NCI-H1694 treated with DMSO at 0.1 percent for 48 hours (cell line): Measurements from ENCODE around the gene PSMG2.
A peak's percentile ranks its signal among the peaks of the same experiment; 100 is the strongest.
"Not testable (repeated sequence)": the region's sequence is repeated elsewhere in the genome, so short reads cannot be mapped to it uniquely, and the experiment has no call there.

Experiments used
- DNase-seq: peaks from one replicate; lab custom pipeline; 2025; lab: John Stamatoyannopoulos, UW

Gene PSMG2

DNA sequence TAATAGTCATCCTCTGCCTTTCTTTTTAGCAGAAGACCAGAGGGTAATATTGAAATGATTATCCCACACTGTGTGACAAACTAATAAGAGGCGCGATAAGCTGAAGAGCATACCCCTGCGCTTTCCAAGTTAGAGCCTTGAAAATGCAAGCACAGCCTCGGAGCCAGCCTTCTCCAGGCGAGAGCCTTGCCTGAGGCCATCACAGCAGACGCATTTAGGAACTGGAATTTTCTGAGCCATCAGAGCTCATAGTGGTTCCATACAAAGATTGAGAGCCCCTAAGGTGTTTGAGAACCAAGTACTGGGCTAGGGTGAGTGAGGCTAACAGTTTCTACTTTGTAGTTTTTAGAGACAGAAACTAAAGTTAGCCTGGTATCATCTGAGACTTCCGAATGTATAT, 19.9 kb downstream of the PSMG2 start:
- no peak for DNase-seq

GRCh38 chr18:12726331-12726730, 23.5 kb downstream of the PSMG2 start:
- DNase-seq: no peak

- peak; percentile 24 for DNase-seq
These were observed 24.1 kb downstream of the PSMG2 start for GRCh38 chr18:12726774-12727550.

DNA sequence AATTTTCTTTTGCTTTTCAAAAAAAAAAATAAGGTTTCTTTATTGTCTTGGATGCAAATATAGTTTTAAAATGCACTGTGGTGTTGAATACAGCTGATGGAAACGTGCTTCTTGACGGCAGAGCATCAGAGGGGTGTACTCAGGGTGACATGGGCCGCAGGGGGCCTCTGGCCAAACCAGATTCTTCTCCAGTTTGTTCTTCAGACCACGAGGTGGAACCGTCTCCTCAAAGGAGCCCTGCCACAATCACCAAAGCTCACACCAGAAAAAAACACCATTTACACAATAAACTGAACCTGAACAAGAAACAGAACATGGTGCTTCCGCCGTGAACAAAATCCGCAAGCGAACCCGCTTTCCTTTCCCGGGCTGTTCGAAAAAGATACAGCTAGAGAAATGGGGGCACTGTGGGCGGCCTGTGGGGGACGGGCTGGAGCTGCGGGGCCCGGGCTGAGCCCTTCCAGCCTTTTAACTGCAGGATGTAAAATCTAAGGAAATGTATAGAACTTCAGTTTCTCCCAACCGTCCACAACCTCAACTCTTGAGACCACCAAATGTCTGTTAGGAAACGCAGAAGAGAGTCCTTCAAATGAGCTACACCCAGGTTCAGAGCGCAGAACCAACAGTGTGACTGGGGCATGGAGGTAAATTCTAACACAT, 34.5 kb downstream of the PSMG2 start:
- DNase-seq: no peak

DNA sequence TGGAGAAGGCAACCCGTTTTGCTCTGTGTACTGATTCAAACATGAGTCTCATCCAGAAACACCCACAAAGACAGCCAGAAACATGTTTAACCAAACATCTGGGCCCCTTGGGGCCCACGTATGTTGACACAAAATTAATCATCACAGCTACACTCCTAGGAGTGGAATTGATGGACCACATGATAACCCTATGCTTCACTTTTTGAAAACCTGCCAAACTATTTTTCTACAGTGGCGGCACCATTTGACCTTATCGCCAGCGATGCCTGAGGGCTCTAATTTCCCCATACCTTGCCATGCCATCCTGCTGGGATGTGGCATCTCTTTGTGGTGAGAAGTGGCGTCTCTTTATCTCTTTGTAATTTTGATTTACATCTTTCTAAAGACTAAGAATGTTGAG, 38.5 kb downstream of the PSMG2 start:
- DNase-seq: no peak

GRCh38 chr18:12742453-12742852, 39.6 kb downstream of the PSMG2 start:
- DNase-seq: no peak

GRCh38 chr18:12744103-12744502, 41.3 kb downstream of the PSMG2 start:
- peak; percentile 48 for DNase-seq

DNA sequence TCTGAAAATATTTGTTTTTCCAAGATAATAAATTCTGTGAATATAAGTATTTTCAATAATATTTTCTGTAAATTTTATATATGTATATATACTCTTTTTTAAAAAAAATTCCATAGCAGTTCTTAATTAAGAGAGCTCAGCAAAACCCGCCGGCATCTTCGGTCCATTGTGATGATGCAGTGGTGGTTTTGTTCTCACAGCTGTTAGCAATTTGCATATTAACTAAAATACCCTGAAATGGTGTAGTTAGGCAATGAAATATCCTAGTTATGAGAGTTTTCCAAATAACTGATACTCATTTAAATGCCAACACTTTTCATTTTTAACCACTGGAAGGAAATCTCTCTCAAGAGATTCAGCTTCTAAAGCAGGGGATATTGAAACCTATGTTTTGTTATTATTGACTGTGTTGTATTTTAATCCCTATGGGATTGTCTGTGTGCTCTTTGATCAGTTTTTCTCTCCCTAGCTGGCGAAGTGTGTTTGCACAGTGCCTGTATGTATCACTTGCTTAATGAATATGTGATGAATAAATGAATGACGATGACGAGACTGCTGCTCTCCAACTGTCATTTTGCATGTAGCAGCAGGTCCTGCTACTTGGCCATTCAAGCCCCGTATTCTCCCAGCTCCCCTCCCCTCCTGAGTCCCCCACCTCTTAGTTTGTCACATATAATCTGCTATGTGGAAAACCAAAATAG, 42.4 kb downstream of the PSMG2 start:
- no peak for DNase-seq

DNA sequence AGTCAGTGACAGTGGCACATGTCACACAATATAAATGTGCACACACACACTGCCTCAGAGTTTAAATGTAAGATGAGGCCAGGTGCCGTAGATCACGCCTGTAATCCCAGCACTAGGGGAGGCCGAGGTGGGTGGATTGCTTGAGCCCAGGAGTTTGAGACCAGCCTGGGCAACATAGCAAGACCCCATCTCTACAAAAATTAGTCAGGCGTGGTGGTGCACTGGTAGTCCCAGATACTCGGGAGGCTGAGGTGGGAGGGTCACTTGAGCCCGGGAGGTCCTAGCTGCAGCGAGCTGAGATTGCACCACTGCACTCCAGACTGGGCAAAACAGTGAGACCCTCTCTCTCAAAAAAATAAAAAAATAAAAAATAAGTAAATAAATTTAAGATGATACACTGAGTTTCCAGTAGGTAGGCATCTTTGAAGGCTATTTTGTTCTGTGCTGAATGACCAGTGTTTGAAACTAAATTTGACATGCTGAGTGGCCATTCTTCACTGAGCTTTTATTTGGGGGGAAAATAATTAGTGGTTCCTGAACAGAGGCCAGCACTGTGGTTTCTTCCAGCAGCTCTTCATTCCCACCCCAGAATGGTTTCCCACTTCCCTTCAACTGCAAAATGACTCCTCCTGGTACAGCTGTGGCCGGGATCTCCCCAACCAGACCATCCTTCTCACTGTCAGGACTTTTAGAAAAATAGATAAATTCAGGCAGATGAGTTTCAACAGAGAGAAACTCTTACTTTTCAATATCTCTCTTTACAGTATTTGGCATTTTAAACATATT, 44.9 kb downstream of the PSMG2 start:
- DNase-seq: no peak

DNA sequence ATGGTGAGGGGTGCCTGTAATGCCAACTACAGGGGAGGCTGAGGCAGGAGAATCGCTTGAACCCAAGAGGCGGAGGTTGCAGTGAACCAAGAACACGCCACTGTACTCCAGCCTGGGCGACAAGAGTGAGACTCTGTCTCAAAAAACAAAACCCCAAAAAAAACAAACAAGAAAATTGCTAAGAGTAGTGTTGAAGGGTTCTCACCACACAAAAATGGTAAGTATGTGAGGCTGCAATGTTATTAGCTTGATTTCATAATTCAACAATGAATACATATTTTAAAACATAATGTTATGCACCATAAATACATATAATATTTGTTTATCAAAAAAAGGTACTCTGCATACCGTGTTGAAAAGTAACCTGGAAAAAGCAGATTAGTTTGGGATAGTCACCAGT, 45.8 kb downstream of the PSMG2 start:
- DNase-seq: no peak

GRCh38 chr18:12749121-12749520, 46.3 kb downstream of the PSMG2 start:
- DNase-seq: no peak

GRCh38 chr18:12750076-12750714, 47.4 kb downstream of the PSMG2 start:
- peak; percentile 12 for DNase-seq

DNA sequence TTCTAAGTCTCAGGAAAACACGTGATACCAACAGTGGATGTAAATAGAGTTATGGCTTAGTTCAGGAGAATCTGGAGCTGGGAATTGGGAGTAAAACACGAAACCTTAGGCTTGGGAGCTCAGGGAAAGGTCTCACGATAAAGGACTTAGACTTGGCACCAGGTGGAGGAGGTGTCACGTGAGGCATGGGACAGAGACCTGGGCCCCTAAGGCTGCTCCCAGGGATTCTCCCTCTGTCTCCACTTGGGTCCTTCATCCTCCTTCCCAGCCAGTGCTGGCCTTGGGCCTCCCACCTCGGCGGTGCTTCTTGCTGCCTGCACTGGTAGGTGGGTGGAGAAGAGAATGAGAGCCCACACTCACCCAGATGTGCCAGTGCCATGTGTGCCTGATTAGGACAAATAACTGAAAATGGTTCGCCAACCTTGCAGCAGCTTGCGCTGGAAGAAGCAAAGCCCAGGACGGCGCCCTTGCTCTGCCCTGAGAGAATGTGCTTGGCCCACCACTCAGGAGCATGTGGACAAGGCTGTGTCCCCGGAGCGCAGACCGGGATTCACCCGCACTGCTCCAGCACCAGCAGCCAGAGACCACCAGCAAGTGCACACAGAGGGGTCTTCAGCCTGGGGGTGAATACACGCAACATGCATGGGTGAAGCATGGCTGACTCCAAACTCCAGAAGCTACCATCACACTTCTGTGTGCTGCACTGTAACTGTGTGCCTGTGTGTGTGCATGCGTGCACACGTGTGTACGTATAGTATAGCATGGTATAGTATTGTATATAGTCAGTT, 48.1 kb downstream of the PSMG2 start:
- no peak for DNase-seq

DNA sequence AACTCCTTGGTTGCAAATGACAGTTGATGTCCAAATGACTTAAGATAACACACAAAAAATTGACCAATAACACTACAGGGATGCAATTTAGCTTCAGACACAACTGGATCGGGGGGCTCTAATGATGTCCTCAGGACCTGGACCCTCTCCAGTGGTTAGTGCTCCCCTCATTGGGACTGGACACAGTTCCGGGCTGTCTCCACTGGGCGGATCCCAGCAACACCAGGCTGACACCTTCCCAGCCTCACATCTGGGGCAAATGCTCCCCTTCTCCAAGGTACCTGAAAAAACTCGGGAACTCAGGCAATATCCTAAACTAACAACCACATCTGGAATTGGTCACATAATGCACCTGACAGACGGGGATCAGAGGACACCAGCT, 48.7 kb downstream of the PSMG2 start:
- no peak for DNase-seq

DNA sequence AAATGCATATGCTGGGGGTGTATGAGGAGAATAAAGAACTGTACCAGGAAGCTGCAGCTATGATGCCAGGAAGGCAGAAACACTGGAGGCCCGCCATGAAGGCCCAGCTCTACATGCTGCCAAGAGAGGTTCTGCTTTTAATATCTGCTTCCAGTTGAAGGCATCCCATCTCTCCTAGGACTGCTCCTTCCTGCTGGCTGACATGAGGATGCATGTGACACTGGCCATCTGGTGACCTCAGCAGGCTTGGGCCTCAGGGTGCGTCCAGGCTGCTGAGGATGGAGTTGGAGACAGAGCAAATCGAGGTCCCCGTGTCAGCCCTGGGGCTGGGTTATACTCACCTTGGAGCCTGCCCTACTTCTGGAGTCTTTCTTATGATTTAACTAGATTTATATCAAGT, 49.0 kb downstream of the PSMG2 start:
- no peak for DNase-seq

- no peak for DNase-seq
These were observed 51.7 kb downstream of the PSMG2 start for GRCh38 chr18:12754511-12754910.

DNA sequence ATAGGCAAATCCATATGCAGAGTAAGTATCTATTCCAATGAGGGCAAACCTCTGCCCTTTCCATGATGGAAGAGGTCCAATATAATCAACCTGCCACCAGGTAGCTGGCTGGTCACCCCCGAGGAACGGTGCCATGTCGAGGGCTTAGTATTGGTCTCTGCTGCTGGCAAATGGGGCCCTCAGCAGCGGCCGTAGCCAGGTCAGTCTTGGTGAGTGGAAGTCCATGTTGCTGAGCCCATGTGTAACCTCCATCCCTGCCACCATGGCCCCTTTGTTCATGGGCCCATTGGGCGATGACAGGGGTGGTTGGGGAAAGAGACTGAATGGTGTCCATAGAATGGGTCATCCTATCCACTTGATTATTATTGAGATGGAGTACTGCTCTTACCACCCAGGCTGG, 52.8 kb downstream of the PSMG2 start:
- not testable (repeated sequence) for DNase-seq

GRCh38 chr18:12756619-12757239, 53.9 kb downstream of the PSMG2 start:
- DNase-seq: not testable (repeated sequence)

DNA sequence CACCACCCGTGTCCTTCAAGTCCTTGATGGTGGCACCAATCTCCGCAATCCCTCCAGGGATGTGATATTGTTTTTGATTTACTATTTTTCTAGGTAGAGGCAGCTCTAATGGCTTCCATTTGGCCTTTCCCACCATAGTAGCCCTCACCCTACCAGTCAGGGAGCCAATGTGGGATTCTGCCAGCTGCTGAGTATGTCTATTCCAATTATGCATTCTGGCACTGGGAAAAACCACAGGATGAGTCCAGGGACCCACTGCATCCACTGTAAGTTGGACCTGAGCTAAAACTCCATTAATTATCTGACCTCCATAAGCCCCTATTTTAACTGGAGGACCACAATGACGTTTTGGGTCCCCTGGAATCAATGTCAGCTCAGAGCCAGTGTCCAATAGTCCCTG, 55.7 kb downstream of the PSMG2 start:
- not testable (repeated sequence) for DNase-seq

DNA sequence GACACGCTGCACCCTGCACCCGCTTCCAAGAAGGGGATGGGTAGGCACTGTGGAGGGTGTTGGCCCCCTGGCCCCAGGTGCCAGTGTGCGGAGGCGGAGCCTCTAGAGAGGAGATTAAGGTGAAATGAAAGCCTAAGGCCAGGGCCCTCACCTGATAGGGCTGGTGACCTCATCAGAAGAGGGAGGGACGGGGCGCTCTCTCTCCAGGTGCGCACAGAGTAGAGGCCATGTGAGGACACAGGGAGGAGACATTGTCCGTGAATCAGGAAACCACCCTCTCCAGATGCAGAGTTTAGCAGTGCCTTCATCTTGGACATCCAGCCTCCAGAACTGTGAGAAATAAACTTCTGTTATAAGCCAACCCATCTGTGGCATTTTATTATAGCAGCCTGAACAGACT, 62.3 kb downstream of the PSMG2 start:
- DNase-seq: no peak

DNA sequence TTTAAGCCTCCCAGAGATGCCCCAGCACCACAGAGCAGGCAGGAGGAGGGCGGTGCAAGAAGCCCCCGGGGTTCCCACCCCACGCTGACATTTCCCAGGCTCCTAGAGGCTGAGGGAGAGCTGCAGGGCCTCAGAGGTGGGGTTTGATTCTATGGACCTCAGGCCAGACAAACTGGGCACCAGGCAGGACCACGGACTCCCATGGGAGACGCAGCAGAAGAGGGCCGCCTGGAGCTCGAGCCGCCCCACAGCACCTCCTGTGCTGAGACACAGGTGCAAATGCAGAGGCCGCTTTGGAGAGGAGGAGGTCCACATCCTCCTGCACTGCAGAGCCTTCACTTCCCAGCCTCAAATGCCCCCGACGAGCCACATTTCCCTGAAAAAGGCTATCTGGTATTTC, 62.7 kb downstream of the PSMG2 start:
- no peak for DNase-seq
